ENCODE data around the gene CDC42BPB.

Gene CDC42BPB

DNA sequence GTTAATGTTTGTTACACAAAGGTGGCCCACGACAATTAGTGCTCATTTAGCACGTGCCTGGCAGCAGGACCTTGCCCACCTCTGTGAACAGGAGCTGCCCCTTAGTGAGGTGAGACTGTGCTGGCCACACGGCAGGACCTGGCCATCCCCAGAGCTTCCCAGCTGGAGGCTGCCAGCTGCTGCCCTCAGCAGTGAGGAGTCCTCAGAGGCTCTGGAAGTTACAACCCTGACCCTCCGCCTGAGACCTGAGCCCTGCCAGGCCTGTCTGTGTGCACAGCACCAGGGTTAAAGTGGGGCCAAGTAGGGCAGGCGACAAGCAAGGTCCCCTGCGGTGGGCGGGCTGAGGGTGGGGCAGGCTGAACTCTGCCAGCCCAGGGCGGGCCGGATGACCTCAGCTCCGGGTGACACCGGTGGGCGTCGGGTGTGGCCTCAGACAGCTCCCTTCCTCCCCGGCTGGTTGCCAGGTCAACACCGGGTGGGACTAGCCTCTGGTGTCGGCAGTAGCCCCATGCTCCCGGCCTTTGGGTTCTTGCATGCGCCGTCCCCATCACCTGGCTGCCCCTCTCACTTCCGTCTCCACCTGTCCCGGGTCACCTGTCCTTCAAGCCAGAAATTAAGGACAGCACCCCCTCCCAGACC, 17.5 kb upstream of the CDC42BPB start:
- peak overlapping the region; percentile 54 for H3K4me3 ChIP-seq (ENCODE audit: low read depth, low read length)
- DNase-seq (ENCODE audit: low read depth) = no peak
- TF ChIP-seq, protein P1, sequence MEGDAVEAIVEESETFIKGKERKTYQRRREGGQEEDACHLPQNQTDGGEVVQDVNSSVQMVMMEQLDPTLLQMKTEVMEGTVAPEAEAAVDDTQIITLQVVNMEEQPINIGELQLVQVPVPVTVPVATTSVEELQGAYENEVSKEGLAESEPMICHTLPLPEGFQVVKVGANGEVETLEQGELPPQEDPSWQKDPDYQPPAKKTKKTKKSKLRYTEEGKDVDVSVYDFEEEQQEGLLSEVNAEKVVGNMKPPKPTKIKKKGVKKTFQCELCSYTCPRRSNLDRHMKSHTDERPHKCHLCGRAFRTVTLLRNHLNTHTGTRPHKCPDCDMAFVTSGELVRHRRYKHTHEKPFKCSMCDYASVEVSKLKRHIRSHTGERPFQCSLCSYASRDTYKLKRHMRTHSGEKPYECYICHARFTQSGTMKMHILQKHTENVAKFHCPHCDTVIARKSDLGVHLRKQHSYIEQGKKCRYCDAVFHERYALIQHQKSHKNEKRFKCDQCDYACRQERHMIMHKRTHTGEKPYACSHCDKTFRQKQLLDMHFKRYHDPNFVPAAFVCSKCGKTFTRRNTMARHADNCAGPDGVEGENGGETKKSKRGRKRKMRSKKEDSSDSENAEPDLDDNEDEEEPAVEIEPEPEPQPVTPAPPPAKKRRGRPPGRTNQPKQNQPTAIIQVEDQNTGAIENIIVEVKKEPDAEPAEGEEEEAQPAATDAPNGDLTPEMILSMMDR (IDR thresholded peaks at IDR 0.05; ENCODE audit: low read depth, low read length, missing control alignments) = no peak

DNA sequence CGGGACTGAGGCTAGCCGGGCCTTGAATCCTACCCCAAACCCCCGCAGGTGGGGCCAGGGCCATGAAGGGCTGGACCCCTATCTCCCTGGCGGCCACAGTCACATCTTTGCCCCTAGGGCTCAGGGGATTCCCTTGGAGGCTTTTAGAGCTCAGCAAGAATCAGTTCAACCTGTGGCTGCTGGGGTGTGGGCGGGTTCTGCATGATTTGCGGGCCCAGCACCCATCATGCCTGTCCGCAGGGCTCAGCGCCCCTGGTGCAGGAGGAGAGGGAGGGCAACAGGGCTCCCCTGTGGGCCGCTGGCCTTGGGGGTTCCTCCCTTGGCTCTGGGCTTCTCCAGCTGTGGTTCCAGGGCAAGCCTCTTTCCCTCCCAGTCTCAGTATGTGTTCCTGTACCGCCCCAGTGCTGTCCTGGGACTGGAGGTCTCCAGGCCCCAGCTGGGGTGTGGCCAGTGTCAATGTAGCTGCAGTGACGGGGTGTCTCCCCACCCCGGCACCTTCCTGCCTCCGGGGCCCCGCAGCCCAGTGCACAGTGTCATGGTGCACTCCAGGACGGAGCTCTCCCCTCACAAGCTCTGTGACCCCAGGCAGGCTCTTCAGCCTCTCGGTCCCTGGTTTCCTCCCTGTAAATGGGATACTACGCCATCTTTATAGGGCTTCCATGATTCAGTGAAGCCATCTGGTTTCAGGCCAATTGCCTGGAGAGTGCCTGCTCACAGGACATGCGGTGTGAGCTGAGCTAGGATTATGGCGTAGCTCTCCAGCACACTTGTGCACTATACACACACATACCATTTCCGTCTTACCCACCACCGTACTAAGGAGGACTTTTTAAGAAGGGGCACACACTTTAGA, 16.8 kb upstream of the CDC42BPB start:
- TF ChIP-seq, protein P1 (IDR thresholded peaks at IDR 0.05; ENCODE audit: low read depth, low read length, missing control alignments) = no peak
- no peak overlapping the region for H3K4me3 ChIP-seq (ENCODE audit: low read depth, low read length)
- no peak for DNase-seq (ENCODE audit: low read depth)

DNA sequence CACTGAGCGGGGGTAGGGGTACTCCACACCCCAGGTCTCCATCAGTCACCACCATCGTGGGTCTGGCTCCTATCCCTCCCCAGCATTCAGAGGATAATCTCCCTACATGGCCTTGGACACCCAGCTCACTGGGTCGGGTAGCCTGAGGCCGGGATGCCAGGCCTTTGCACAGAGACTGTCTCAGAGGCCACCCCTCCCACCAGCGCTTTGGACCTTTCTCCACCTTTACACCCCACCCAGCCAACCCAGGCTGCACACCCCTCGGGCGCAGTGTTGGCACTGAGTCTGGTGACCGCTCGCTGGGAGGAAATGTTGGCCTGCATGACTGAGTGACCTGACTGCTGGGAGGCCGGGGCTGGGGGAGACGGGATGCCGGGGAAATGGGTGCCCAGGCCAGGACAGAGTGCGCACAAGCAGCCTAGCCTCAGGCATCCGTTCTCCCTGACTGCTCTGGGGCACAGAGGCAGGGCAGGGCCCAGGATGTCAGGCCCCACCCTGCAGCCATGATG, 16.1 kb upstream of the CDC42BPB start:
- TF ChIP-seq, protein P1 (IDR thresholded peaks at IDR 0.05; ENCODE audit: low read depth, low read length, missing control alignments) = no peak
- no peak for DNase-seq (ENCODE audit: low read depth)
- H3K4me3 ChIP-seq (ENCODE audit: low read depth, low read length) = no peak overlapping the region

DNA sequence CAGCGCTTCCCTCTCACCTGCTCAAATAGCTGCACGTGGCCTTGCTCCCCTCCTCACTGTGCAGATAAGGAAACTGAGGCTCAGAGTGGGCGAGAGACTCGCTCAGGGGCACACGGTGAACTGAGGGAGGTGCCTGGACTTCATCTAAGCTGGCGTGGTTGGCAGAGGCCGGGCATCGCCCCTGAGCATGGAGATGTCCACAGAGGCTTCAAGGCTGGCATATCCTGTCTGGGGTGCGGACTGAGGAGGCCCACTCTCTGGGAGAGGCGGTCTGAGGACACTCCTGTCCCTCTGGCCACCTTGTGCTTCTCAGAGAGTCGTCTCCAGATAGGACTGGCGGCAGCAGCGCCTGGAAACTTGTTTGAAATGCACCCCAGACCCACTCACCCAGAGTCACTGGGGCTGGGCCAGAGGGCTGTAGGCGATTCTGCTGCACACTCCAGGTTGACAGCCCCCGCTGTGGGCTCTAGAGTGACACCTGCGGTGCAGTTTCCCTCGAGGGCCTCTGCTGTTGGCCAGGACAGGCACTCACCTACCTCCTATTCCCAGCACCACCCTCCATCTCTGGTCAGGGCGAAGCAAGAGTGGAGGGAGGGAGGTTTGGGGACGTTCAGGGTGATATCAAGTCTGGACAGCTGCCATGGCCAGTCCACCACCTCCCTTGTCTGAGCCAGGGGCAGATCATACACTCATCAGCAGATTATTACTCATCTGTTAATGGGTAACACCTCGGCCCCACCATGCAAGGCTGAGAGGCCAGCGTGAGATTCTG, 15.4 kb upstream of the CDC42BPB start:
- no peak for DNase-seq (ENCODE audit: low read depth)
- TF ChIP-seq, protein P1 (IDR thresholded peaks at IDR 0.05; ENCODE audit: low read depth, low read length, missing control alignments) = peak; percentile 21
- H3K4me3 ChIP-seq (ENCODE audit: low read depth, low read length) = no peak overlapping the region

DNA sequence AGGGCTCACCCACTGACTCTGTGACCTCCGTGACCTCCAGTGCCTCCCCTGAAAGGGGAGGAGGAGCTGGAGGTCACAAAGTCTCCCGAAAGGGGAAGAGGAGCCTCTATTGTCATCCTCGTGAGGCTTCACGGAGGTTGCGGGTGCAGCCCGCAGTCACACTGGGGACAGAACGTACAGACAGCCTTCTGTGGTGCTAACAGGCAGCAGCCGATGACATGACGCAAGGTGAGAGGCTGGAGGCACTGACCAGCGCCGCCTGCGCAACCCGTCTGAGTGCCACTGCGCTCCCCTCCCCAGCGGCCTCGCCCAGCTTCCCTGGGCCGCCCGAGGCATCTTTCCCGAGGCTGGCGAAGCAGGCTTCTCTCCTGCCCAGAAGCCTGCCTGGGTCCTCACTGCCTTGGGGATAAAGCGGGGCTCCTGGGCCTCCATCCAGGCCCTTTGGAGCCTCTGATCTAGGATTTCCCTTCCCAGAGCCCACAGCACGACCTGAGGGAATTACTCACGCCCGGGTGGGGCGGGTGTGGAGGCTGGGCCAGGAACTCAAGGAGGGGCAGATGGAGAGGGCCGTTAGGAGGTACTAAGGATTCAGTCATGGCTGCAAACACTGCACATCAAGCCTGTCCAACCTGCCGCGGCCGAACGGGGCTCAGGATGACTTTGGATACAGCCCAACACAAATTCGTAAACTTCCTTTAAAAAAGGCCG, 14.3 kb upstream of the CDC42BPB start:
- no peak overlapping the region for H3K4me3 ChIP-seq (ENCODE audit: low read depth, low read length)
- TF ChIP-seq, protein P1 (IDR thresholded peaks at IDR 0.05; ENCODE audit: low read depth, low read length, missing control alignments) = no peak
- no peak for DNase-seq (ENCODE audit: low read depth)

DNA sequence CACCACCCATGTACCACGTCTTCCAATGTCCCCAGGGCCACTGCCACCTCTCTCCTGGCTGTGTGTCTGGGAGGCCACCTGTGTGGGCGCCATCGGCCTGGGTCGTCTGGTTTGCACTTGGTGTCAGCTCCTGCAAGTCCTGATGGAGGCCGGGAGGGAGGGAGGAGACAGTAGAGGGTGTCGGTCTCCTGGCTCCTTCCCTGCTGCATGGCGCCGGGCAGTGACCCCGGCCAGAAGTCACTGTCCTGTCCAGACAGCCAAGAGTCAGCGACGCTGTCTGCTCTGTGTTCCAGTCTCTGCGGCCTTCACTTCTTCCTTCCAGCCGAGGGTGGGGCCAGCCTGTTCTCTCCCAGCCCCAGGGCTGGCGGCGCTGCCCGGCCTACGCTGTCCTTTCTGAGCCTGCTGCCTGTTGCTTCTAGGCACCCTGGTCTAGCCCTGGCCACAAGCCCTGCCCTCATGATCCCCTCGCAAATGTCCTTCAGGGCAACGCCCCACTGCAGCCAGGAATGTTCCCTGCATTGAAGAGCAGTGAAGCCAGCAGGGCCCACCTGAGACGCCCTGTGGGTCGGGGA, 13.7 kb upstream of the CDC42BPB start:
- TF ChIP-seq, protein P1 (IDR thresholded peaks at IDR 0.05; ENCODE audit: low read depth, low read length, missing control alignments) = no peak
- no peak overlapping the region for H3K4me3 ChIP-seq (ENCODE audit: low read depth, low read length)
- DNase-seq (ENCODE audit: low read depth) = no peak
